Measurements from ENCODE around the gene HNRNPA3.
A peak's percentile ranks its signal among the peaks of the same experiment; 100 is the strongest.
"Not testable (repeated sequence)": the region's sequence is repeated elsewhere in the genome, so short reads cannot be mapped to it uniquely, and the experiment has no call there.

The HNRNPA3 gene

GRCh38 chr2:177212106-177212890 lies at the start of gene HNRNPA3:
TSS of gene HNRNPA3 (plus strand) at chr2:177212794. CDS start at chr2:177212800, 6 bp downstream.
- DNase-seq = peak; percentile 98 to 99

DNA sequence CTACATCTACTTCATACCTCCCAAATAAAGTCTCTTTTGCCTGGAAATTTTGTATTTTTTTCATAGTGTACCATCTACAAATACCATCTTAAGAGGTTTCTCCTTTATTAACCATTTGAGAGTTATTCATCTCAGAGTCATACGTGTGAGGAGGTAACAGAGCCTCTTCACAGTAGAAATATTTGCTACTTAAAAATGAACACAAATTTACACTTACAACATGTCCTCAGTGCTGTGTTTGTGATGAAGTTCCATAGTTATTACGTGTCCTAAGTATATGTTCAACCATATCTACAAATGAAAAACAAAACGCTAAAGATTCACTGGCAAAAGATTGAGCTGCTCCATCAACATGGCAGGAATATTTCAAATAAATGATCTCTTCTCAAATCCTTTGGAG lies 48.5 kb upstream of the HNRNPA3 start:
- peak in 1 of 2 experiments; percentile 9 for DNase-seq

GRCh38 chr2:177164584-177165052 lies 48.0 kb upstream of the HNRNPA3 start:
- DNase-seq = peak; percentile 86 to 90

DNA sequence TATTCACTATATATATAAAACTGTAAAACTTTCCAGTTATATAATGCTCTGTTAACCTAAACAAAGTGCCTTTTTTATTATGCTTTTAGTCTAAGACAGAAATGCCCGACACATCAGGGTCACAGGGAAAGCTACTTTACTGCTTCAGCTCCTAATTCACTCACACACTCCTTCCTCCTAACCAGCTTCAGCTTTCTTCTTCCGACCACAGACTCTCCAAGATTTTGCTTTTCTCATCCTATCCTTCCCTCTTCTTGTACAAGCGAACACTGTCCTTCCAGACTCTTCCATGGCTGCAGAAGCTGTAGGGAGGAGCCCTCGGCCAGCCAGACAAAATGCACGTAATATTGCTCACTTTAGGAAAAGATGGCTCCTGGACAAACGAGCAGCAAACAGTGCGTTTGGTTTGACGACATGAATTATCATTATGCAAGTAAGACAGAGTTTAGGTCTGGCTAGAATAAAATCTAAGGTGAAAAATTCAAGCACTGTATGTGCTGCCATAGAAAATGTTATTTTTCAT lies 47.5 kb upstream of the HNRNPA3 start:
- DNase-seq = peak; percentile 24 to 34

DNA sequence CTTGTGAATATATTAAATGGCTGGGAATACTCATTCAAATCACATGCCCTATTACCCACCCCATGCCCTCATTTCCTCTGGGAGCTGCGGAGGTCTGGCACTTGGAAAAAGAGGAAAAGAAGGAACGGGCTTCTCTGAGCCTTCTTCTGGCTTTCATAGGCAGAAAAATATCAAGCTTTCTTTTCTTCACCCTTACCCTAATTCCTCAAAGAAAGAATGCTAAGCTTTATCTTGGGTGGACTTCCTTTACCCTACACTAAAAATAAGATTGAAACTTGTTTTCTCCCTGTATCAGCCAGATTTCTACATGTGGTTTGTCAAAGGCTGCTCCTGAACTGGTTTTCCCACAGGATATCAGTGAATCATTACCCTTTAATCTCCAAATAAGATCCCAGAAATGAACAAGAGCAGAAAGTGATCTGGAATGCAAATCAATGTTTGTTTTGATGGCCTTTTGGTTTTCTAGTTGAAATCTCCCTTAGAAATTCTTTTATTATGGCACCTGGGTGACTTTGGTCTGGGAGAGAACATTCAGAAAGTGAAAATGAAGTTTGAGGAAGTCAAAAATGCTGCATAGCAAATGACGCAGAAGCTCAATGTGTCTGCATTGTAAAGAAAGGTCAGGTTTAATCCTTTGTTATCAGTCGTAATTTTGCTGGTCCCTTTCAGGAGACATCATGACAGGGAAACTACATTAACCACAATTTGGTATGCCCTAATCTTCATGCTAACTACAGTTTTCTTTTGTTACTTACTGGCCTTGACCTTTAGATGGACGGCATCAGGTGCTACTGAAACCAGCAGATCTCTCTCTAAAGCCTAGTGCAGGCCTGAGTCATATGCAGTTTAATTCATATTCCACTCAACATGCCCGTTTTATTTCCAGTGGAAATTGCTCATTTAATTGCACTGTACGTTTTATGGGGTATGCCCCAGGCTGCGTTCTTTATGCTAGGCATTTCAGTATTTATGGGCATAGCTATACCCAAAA lies 46.6 kb upstream of the HNRNPA3 start:
- DNase-seq = peak in 1 of 2 experiments; percentile 26

- peak; percentile 4 to 57 for DNase-seq
Measured at GRCh38 chr2:177169810-177170514, 42.6 kb upstream of the HNRNPA3 start.

DNA sequence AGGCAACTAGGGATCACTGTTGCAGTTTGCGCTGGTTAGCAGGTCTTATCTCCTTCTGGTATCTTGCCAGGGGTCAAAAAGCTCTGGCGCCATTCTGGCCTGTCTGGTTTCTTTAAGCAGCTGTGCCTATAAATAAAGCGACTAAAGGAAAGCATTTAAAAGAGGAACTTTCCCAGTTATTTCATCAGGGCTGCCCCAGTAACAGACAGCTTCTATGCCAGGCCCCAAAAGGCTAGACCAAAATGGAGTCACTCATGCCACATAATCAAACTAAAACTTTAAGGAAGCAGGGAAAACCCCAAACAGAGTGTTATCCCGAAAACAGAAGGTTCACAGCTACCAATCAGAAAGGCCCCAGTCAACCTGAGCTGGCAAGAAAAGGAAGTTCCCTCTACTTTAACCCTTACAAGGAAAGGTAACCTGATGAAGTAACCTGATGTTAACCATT lies 41.2 kb upstream of the HNRNPA3 start:
- no peak for DNase-seq

GRCh38 chr2:177172034-177172880 lies 40.3 kb upstream of the HNRNPA3 start:
- no peak for DNase-seq

DNA sequence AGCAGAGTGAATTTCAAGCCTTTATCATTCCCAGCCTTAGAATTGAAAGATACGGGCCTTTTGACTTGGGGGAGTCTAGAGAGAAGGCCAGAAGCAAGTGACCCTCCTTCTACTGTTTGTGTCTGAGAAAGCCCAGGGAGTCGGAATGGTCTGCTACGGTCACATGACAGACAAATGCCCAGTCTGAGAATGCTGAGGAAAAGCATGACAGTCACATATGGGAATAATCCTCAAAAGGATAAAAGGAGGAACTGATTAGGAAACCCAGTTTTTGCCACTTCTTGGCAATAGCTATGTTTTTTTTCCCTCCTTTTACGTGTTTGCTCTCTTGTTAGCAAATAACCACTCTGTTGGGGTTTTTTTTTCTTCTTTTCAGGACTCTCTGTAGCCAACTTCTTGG lies 38.1 kb upstream of the HNRNPA3 start:
- no peak for DNase-seq

DNA sequence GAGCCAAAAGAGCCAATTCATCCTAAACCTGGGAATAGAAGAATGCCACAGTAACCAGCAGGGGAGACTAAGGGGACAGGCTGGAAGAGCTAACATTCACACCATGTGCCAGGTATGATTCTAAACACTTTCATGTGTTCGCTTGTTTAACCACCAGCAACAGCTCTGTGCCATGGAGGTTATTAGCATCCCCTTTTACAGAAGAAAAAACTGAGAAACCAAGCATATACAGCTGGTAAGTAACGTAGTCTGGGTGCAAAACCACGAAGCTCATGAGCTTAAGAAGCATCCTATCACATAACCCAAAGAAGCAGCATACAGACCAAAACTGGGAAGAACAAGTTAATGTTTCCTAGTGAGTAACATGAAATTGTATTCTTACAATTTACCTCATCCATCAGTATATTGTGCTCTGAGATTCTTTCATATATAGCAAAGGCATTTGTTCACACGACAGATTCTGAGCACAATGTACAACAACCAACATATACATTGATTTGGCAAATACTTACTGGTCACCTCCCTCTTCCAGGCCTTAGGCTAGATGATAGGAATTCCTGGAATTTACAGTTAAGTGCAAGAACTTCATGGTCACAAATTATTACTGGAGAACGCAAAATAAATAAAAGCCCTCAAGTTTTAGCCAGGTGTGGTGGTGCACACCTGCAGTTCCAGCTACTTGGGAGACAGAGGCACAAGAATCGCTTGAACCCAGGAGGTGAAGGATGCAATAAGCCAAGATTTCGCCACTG lies 36.5 kb upstream of the HNRNPA3 start:
- peak in 1 of 2 experiments; percentile 9 for DNase-seq

DNA sequence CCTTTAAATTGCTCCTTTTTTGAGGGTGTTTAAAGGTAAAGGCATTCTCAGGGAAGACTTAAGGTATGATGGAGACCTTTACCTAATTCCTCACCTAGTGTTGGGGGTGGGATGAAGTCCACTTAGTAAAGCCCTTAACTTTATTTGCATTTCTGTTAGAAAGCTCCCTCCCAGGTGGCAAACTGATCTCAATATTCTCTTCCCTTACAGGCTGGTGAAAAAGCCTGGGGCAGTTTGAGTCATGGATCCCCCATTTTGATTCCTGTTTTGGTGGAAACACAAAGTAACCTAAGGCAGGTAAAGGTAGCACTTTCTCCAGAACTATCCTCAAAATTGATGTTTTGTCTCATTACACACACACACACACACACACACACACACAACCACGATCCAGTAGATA lies 33.8 kb upstream of the HNRNPA3 start:
- DNase-seq = no peak

DNA sequence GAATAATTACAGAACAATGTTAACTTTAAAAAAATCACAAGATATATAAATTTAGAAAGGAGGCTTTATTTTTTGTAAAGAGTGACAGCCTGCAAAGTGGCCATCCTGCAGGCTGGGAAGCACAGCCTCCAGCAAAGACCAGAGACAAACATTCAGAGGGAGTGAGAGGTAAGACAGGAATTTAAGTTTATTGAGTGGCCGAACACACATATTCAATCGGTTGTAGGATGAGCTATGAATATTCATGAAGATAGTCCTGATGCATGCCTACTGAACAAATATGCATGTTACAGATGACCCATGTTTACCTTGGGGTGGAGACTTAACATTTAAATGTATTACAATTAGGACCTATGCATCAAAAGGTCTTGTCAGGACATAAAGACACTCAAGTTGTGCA lies 33.4 kb upstream of the HNRNPA3 start:
- DNase-seq = no peak

GRCh38 chr2:177179671-177180070 lies 32.9 kb upstream of the HNRNPA3 start:
- not testable (repeated sequence) for DNase-seq

DNA sequence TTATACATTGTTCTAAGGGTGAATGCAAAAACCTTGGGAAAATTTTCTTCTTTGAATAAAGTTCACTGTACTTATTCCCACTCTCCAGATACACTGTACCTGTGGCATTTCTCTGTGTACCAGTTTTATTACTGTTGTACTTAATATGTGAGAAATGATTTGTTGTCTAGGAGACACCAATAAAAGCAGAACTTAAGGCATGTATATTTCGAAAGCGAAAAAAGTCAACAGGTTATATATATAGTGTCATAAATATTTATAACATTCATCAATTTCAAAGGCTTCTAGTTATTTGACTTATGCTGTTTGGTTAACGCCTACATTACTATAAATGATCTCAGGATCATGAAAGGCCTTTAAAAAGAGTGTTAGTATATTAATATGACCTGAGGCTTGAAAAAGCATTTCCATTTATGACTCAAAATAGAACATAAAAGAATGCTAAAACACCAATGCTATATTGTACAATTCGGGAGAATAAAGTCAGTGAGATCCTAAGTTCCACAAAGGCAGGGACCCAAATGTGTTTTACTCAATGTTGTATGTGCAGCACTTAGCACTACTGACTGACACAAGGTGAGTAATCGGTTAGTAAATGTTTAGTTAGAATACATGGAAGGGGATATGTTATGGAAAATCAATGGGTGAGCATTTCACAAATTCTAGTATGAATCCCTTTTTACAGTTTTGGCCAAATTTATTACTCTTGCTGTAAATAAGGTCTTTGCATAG lies 32.2 kb upstream of the HNRNPA3 start:
- no peak for DNase-seq

DNA sequence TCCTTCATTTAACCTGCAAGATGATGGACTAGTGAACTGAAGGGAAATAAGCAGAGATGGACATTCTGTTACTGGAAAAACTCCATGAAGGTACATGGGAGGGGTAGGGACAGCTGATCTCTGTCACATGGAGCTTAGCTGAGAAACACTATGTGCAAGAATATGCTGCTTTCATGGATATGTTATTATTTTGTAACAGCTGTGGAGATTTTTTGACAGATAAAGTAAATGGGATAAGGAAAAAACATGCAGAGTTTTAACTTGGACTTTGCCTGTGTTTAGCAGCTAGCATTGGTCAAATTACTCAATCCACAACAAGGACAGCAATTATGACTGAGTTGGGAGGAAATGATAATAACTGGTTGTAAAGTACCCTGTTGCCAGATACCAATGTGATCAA lies 28.7 kb upstream of the HNRNPA3 start:
- no peak for DNase-seq

DNA sequence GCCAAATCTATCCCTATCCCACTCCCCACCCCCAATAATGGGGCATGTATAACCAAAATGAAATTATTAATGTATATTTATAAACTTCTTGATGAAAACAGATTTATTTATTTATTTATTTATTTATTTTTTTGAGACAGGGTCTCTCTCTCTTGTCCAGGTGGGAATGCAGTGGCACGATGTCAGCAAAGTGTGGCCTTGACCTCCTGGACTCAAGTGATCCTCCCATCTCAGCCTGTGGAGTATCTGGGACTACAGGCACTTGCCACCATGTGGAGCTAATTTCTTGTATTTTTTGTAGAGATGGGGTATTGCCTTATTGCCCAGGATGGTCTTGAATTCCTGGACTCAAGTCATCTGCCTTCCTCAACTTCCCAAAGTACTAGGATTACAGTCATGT lies 28.0 kb upstream of the HNRNPA3 start:
- no peak for DNase-seq

DNA sequence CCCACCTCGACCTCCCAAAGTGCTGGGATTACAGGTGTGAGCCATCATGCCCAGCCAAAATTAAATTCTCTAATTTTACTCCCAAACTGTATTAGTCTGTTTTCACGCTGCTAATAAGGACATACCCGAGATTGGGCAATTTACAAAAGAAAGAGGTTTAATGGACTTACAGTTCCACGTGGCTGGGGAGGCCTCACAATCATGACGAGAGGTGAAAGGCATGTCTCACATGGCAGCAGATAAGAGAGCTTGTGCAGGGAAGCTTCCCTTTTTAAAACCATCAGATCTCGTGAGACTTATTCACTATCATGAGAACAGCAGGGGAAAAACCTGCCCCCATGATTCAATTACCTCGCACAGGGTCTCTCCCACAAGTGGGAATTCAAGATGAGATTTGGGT lies 26.6 kb upstream of the HNRNPA3 start:
- not testable (repeated sequence) for DNase-seq

DNA sequence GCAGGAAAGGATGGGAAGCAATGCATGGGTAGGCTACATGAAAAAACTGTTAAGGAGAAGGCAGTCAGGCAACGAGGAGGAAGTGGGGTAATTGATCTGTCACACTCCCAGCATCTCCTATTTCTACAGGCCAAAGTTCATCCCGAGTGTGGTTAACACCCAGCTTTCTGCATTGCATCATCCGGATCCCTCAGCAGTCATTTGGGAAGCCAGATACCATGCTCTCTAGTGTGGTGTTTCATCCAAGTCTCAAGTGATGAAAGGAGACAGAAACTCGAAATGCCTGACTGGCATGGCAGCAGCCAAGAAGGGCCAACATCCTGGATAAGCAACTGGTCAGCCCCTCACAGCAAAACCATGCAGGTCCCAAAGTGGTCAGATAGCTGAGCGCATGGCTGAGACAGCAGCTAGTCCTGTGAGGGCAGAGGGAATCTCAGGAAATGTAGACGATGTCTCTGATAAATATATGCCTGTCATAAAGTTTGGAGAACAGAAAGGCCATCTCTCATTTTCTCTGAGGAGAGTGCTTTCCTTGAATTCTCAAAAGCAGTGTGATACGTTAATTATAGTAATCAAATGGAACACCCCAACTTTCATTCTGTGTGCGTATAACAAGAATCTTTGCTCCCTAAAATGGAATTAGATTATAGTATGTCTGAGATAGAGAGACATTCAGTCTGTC lies 24.8 kb upstream of the HNRNPA3 start:
- no peak for DNase-seq

Measured in NCI-H2081 (cell line).